IMR-90 (cell line): Measurements from ENCODE around the gene TFB1M. TPM values are rescaled to one million over a fixed set of nuclear protein-coding genes. Genes with fewer than 3 reads are reported as not detected.

ENCODE experiments used
- ATAC-seq: fragments of 200-7000 bp; cut with Tn5 transposase; 2 replicates; pipeline ENCODE4 v1.9.1; 2020; ENCODE audit warnings: low read depth, mild to moderate bottlenecking, moderate library complexity
- BruUV-seq: library from RNA; stranded (reverse); fragments of 400-500 nt; replicated peaks from 2 replicates; lab custom pipeline; 2021; lab: Mats Ljungman, UMichigan
- CTCF ChIA-PET: fragments of 300-600 bp; formaldehyde crosslinking; extraction: SDS; loops from one replicate; lab custom pipeline; 2021; ENCODE audit warnings: antibody characterized with exemption; lab: Yijun Ruan, JAX
- POLR2A ChIA-PET: fragments of 300-600 bp; sonication (Branson Sonifier 250); formaldehyde crosslinking; loops from one replicate; lab custom pipeline; 2022; ENCODE audit warnings: antibody characterized with exemption; ENCODE audit not compliant: unreplicated experiment; lab: Charles Lee
- DNase-seq: peaks from one replicate; pipeline ENCODE4 v3.0.0; 2013
- H2AFZ ChIP-seq: replicated peaks from 2 replicates; pipeline ENCODE3; 2013; ENCODE audit warnings: low read length, mild to moderate bottlenecking; ENCODE audit not compliant: poor library complexity
- H2AK5ac ChIP-seq: 2 replicates; pipeline ENCODE4 v1.6.1; 2013; ENCODE audit warnings: low read depth, low read length, inconsistent platforms
- H2AK9ac ChIP-seq: replicated peaks from 2 replicates; pipeline ENCODE3; 2013; ENCODE audit warnings: mild to moderate bottlenecking, low read depth, low read length, moderate library complexity; ENCODE audit not compliant: poor library complexity
- H2BK120ac ChIP-seq: 2 replicates; pipeline ENCODE4 v1.6.1; 2013; ENCODE audit warnings: low read depth, low read length, inconsistent platforms
- H2BK15ac ChIP-seq: 3 replicates; pipeline ENCODE4 v1.6.1; 2013; ENCODE audit warnings: low read depth, low read length, inconsistent platforms
- H2BK20ac ChIP-seq: 2 replicates; pipeline ENCODE4 v1.6.1; 2013; ENCODE audit warnings: low read depth, mild to moderate bottlenecking, inconsistent platforms, low read length, moderate library complexity
- H2BK5ac ChIP-seq: 2 replicates; pipeline ENCODE4 v1.6.1; 2013; ENCODE audit warnings: mild to moderate bottlenecking, low read depth, low read length, inconsistent platforms; ENCODE audit not compliant: poor library complexity, severe bottlenecking
- H3K14ac ChIP-seq: replicated peaks from 2 replicates; pipeline ENCODE4 v1.6.1; 2013; ENCODE audit warnings: low read depth, low read length, inconsistent platforms
- H3K18ac ChIP-seq: 2 replicates; pipeline ENCODE4 v1.6.1; 2013; ENCODE audit warnings: low read depth, low read length, control low read depth
- H3K23ac ChIP-seq: 2 replicates; pipeline ENCODE4 v1.6.1; 2013; ENCODE audit warnings: low read depth, low read length, inconsistent platforms
- H3K27ac ChIP-seq: 2 replicates; pipeline ENCODE4 v1.5.1; 2013; ENCODE audit warnings: mild to moderate bottlenecking, control low read depth, low read length; ENCODE audit not compliant: insufficient read depth
- H3K27me3 ChIP-seq: 2 replicates; pipeline ENCODE4 v1.6.1; 2013; ENCODE audit warnings: low read length; ENCODE audit not compliant: control insufficient read depth, insufficient read depth
- H3K36me3 ChIP-seq: 2 replicates; pipeline ENCODE4 v1.6.1; 2013; ENCODE audit warnings: low read length, mixed read lengths; ENCODE audit not compliant: control insufficient read depth, insufficient read depth
- H3K4ac ChIP-seq: 2 replicates; pipeline ENCODE4 v1.6.1; 2013; ENCODE audit warnings: low read depth, low read length, inconsistent platforms
- H3K4me1 ChIP-seq: 2 replicates; pipeline ENCODE4 v1.6.1; 2013; ENCODE audit warnings: low read length, mixed read lengths; ENCODE audit not compliant: control insufficient read depth, insufficient read depth
- H3K4me2 ChIP-seq: 2 replicates; pipeline ENCODE4 v1.6.1; 2013; ENCODE audit warnings: low read depth, mild to moderate bottlenecking, control low read depth, low read length, moderate library complexity
- H3K4me3 ChIP-seq: 2 replicates; pipeline ENCODE4 v1.5.1; 2013; ENCODE audit warnings: low read depth, mild to moderate bottlenecking, control low read depth, low read length, moderate library complexity; ENCODE audit not compliant: insufficient read depth
- H3K56ac ChIP-seq: 2 replicates; pipeline ENCODE4 v1.6.1; 2013; ENCODE audit warnings: low read length, inconsistent platforms; ENCODE audit not compliant: insufficient read depth; ENCODE audit errors: extremely low read depth
- H3K79me1 ChIP-seq, 2 experiments: 2 replicates each; pipeline ENCODE4 v1.6.1; 2013; ENCODE audit warnings: low read length in 2 of 2, inconsistent platforms in 1 of 2, low read depth in 1 of 2
- H3K9ac ChIP-seq: 2 replicates; pipeline ENCODE4 v1.6.1; 2013; ENCODE audit warnings: low read depth, low read length, control low read depth
- H3K9me1 ChIP-seq: 2 replicates; pipeline ENCODE4 v1.6.1; 2013; ENCODE audit warnings: low read length, inconsistent platforms; ENCODE audit not compliant: insufficient read depth
- H3K9me3 ChIP-seq: 2 replicates; pipeline ENCODE4 v1.6.1; 2013; ENCODE audit warnings: low read length; ENCODE audit not compliant: control insufficient read depth, insufficient read depth
- H4K20me1 ChIP-seq: 2 replicates; pipeline ENCODE4 v1.6.1; 2013; ENCODE audit warnings: low read length, inconsistent platforms; ENCODE audit not compliant: insufficient read depth
- H4K5ac ChIP-seq: 2 replicates; pipeline ENCODE4 v1.6.1; 2013; ENCODE audit warnings: mild to moderate bottlenecking, low read depth, low read length, control low read depth
- H4K8ac ChIP-seq, 2 experiments: 2 replicates each; pipeline ENCODE4 v1.6.1; 2013; ENCODE audit warnings: low read depth in 2 of 2, low read length in 2 of 2, control low read depth in 1 of 2, inconsistent platforms in 1 of 2
- H4K91ac ChIP-seq: 2 replicates; pipeline ENCODE4 v1.6.1; 2013; ENCODE audit warnings: low read depth, low read length, inconsistent platforms; ENCODE audit not compliant: insufficient read depth
- BHLHE40 ChIP-seq: fragments of 150-350 bp; IDR thresholded peaks from 2 replicates; pipeline ENCODE4 v1.6.1; 2016; ENCODE audit warnings: mild to moderate bottlenecking, low read depth, low read length
- CEBPB ChIP-seq: IDR thresholded peaks from 2 replicates; pipeline ENCODE4 v1.6.1; 2012; ENCODE audit warnings: low read depth, low read length, improper control_type of control experiment
- CHD1 ChIP-seq: IDR thresholded peaks from 2 replicates; pipeline ENCODE4 v1.6.1; 2012; ENCODE audit warnings: low read depth, low read length, improper control_type of control experiment
- CTCF ChIP-seq: conservative IDR thresholded peaks from 2 replicates; pipeline ENCODE4 v1.5.1; 2012; ENCODE audit warnings: mild to moderate bottlenecking, low read depth, low read length, improper control_type of control experiment
- ELK1 ChIP-seq: fragments of 150-350 bp; IDR thresholded peaks from 2 replicates; pipeline ENCODE4 v1.6.1; 2016; ENCODE audit warnings: low read depth, mild to moderate bottlenecking, low read length, moderate library complexity, borderline replicate concordance
- FOS ChIP-seq: fragments of 150-350 bp; IDR thresholded peaks from 2 replicates; pipeline ENCODE4 v1.6.1; 2016; ENCODE audit warnings: low read depth, low read length
- MAFK ChIP-seq: IDR thresholded peaks from 2 replicates; pipeline ENCODE4 v1.6.1; 2012; ENCODE audit warnings: low read depth, low read length, improper control_type of control experiment
- MAZ ChIP-seq: IDR thresholded peaks from 2 replicates; pipeline ENCODE4 v1.6.1; 2012; ENCODE audit warnings: low read depth, mild to moderate bottlenecking, low read length, improper control_type of control experiment, moderate library complexity, borderline replicate concordance
- MXI1 ChIP-seq: IDR thresholded peaks from 2 replicates; pipeline ENCODE4 v1.6.1; 2012; ENCODE audit warnings: low read depth, mild to moderate bottlenecking, low read length, moderate library complexity, borderline replicate concordance
- NFE2L2 ChIP-seq: fragments of 150-350 bp; IDR thresholded peaks from 2 replicates; pipeline ENCODE4 v1.6.1; 2016; ENCODE audit warnings: low read depth, mild to moderate bottlenecking, low read length
- POLR2A ChIP-seq: IDR thresholded peaks from 2 replicates; pipeline ENCODE4 v1.6.1; 2012; ENCODE audit warnings: mild to moderate bottlenecking, low read depth, low read length
- RAD21 ChIP-seq: IDR thresholded peaks from 2 replicates; pipeline ENCODE4 v1.6.1; 2012; ENCODE audit warnings: low read length, improper control_type of control experiment
- RCOR1 ChIP-seq: IDR thresholded peaks from 2 replicates; pipeline ENCODE4 v1.6.1; 2012; ENCODE audit warnings: mild to moderate bottlenecking, low read length, improper control_type of control experiment; ENCODE audit not compliant: insufficient replicate concordance
- RFX5 ChIP-seq: IDR thresholded peaks from 2 replicates; pipeline ENCODE4 v1.8.0; 2012; ENCODE audit warnings: low read depth, mild to moderate bottlenecking, low read length, moderate library complexity
- SMC3 ChIP-seq: fragments of 150-350 bp; IDR thresholded peaks from 2 replicates; pipeline ENCODE4 v1.6.1; 2016; ENCODE audit warnings: low read depth, mild to moderate bottlenecking, antibody characterized with exemption, low read length, moderate library complexity
- USF2 ChIP-seq: fragments of 150-350 bp; IDR thresholded peaks from 2 replicates; pipeline ENCODE4 v1.6.1; 2017; ENCODE audit warnings: mild to moderate bottlenecking, antibody characterized with exemption, low read length, low read depth
- WGBS, 2 experiments: methylation state at CpG; one replicate each; pipeline versions ENCODE4 v1.1.5 to v1.1.7; 2013; ENCODE audit warnings: missing lambda C conversion rate in 2 of 2; ENCODE audit not compliant: insufficient read length in 1 of 2; ENCODE audit errors: extremely low coverage in 2 of 2; 5-methylcytosine and 5-hydroxymethylcytosine counted together
- dilution Hi-C: fragments of 300-500 bp; cut with HindIII; formaldehyde crosslinking; loops from one replicate; pipeline ENCODE4 v1.14.3; 2018; ENCODE audit warnings: low sequenced_read_pairs; ENCODE audit not compliant: unreplicated experiment
- in situ Hi-C: fragments of 300-500 bp; cut with MboI; formaldehyde crosslinking; loops from 3 replicates; pipeline ENCODE4 v1.14.3; 2019; ENCODE audit warnings: low sequenced_read_pairs, inconsistent platforms, mixed read lengths
- intact Hi-C: fragments of 100-400 bp; cut with micrococcal nuclease; formaldehyde crosslinking; loops from 2 replicates; pipeline ENCODE4 v1.10.0; 2022
- polyA plus RNA-seq, 3 experiments: library from polyadenylated mRNA; depleted of rRNA; stranded (reverse); fragments of >200 nt; gene quantifications; 2 replicates each; pipeline ENCODE4 v1.2.3, GENCODE V29; 2012; ENCODE audit warnings: low replicate concordance in 1 of 3
- total RNA-seq: library from RNA; depleted of rRNA; stranded (reverse); fragments of >200 nt; gene quantifications from 2 replicates; pipeline ENCODE4 v1.2.3, GENCODE V29; 2012

TFB1M gene
- total and polyA plus RNA-seq, 2 of the 4 experiments (the other 2 are of a cell fraction), result 18.1 to 22.4 TPM

- Histone ChIP-seq H4K8ac (no peak overlapping the region), H3K4me3 (no peak overlapping the region), H3K9me1 (0 out of 2 replicates have a peak, but pooled peaks cover 5% of the 10 kb centered on the region), H4K91ac (no peak overlapping the region), H2BK5ac (no peak overlapping the region), H2AK5ac (no peak overlapping the region), H3K18ac (no peak overlapping the region), H3K4me1 (no peaks in the 10 kb centered on the region), H3K27ac (no peak overlapping the region), H3K14ac (no peak overlapping the region), H2AFZ (no peak overlapping the region), H4K5ac (no peak overlapping the region), H3K36me3 (peaks cover 9% of the 10 kb centered on the region), H2BK120ac (no peak overlapping the region), H2BK20ac (no peak overlapping the region), H3K9me3 (no peaks in the 10 kb centered on the region), H3K4ac (no peak overlapping the region), H4K20me1 (no peaks in the 10 kb centered on the region), H3K23ac (no peak overlapping the region), H2AK9ac (no peak overlapping the region), H2BK15ac (no peak overlapping the region), H3K27me3 (no peaks in the 10 kb centered on the region), H3K9ac (no peak overlapping the region), H3K79me1 (peaks cover 10 to 22% of the 10 kb centered on the region in 2 experiments), H3K4me2 (no peak overlapping the region), H3K56ac (no peak overlapping the region)
- ChIA-PET POLR2A (no interaction called here), CTCF (interaction anchor here (0.6 kb wide), 1 partner anchor 37 kb away, joined by 3 read pairs; no protein-coding TSS in a partner anchor)
- ATAC-seq, result no peak
- in situ Hi-C loops (no loop called here), intact Hi-C loops (no loop called here), dilution Hi-C loops (no loop called here)
- no TSS peak for BruUV-seq
- TF ChIP-seq RFX5, result no peak
- TF ChIP-seq MAFK, result no peak
- no peak for TF ChIP-seq ELK1
- no peak for TF ChIP-seq RCOR1
- TF ChIP-seq CEBPB, result no peak
- no peak for TF ChIP-seq BHLHE40
- TF ChIP-seq NFE2L2, result no peak
- TF ChIP-seq RAD21, result no peak
- TF ChIP-seq CHD1, result no peak
- TF ChIP-seq USF2, result no peak
- no peak for TF ChIP-seq MXI1
- no peak for TF ChIP-seq SMC3
- no peak for TF ChIP-seq POLR2A
- no peak for TF ChIP-seq MAZ
- no peak for TF ChIP-seq FOS
- no peak for TF ChIP-seq CTCF
- DNase-seq, result no peak
- no CpG with 5 or more reads among the region's 3 CpGs for WGBS, 2 experiments
Observed at GRCh38 chr6:155291291-155291690, 23.0 kb downstream of the TFB1M start.
